Measurements from ENCODE around the gene NCKAP5L. TPM values are rescaled to one million over a fixed set of nuclear protein-coding genes. Genes with fewer than 3 reads are reported as not detected.
"Not testable (repeated sequence)": the region's sequence is repeated elsewhere in the genome, so short reads cannot be mapped to it uniquely, and the experiment has no call there.

The NCKAP5L gene
- total RNA-seq, 1 experiment from 2014 or later = 29.6 TPM

- in situ Hi-C loops (cut with HindIII; ENCODE audit: low pct_unique_long_range_greater_than_20kb, low sequenced_read_pairs) = no loop called here
- DNase-seq (ENCODE audit: low read depth, low spot score) = no peak
Measured at GRCh38 chr12:49868449-49868848, 40.2 kb upstream of the NCKAP5L start.

- in situ Hi-C loops (cut with HindIII; ENCODE audit: low pct_unique_long_range_greater_than_20kb, low sequenced_read_pairs) = no loop called here
- no peak for DNase-seq (ENCODE audit: low read depth, low spot score)
Measured at GRCh38 chr12:49867570-49868341, 39.5 kb upstream of the NCKAP5L start.

GRCh38 chr12:49866859-49867569, 38.8 kb upstream of the NCKAP5L start:
- in situ Hi-C loops (cut with HindIII; ENCODE audit: low pct_unique_long_range_greater_than_20kb, low sequenced_read_pairs) = no loop called here
- peak; percentile 75 for DNase-seq (ENCODE audit: low read depth, low spot score)

- in situ Hi-C loops (cut with HindIII; ENCODE audit: low pct_unique_long_range_greater_than_20kb, low sequenced_read_pairs) = no loop called here
Measured at GRCh38 chr12:49865782-49866135, 37.5 kb upstream of the NCKAP5L start.

GRCh38 chr12:49865109-49865781, 37.0 kb upstream of the NCKAP5L start:
- in situ Hi-C loops (cut with HindIII; ENCODE audit: low pct_unique_long_range_greater_than_20kb, low sequenced_read_pairs) = no loop called here

More at GRCh38 chr12:49865782-49866135, 37.5 kb upstream of the NCKAP5L start:
- no peak for DNase-seq (ENCODE audit: low read depth, low spot score)

GRCh38 chr12:49864798-49865090, 36.5 kb upstream of the NCKAP5L start:
- no peak for DNase-seq (ENCODE audit: low read depth, low spot score)
- in situ Hi-C loops (cut with HindIII; ENCODE audit: low pct_unique_long_range_greater_than_20kb, low sequenced_read_pairs) = no loop called here

More at GRCh38 chr12:49865109-49865781, 37.0 kb upstream of the NCKAP5L start:
- DNase-seq (ENCODE audit: low read depth, low spot score) = no peak

- in situ Hi-C loops (cut with HindIII; ENCODE audit: low pct_unique_long_range_greater_than_20kb, low sequenced_read_pairs) = no loop called here
- DNase-seq (ENCODE audit: low read depth, low spot score) = no peak
Measured at GRCh38 chr12:49863946-49864797, 36.0 kb upstream of the NCKAP5L start.

- in situ Hi-C loops (cut with HindIII; ENCODE audit: low pct_unique_long_range_greater_than_20kb, low sequenced_read_pairs); DNase-seq (ENCODE audit: low read depth, low spot score): not testable (repeated sequence)
Measured at GRCh38 chr12:49860921-49861320, 32.7 kb upstream of the NCKAP5L start.

- in situ Hi-C loops (cut with HindIII; ENCODE audit: low pct_unique_long_range_greater_than_20kb, low sequenced_read_pairs); DNase-seq (ENCODE audit: low read depth, low spot score): not testable (repeated sequence)
Measured at GRCh38 chr12:49855890-49856289, 27.7 kb upstream of the NCKAP5L start.

- in situ Hi-C loops (cut with HindIII; ENCODE audit: low pct_unique_long_range_greater_than_20kb, low sequenced_read_pairs) = no loop called here
- DNase-seq (ENCODE audit: low read depth, low spot score) = no peak
Measured at GRCh38 chr12:49854976-49855375, 26.8 kb upstream of the NCKAP5L start.

GRCh38 chr12:49853671-49854070, 25.5 kb upstream of the NCKAP5L start:
- DNase-seq (ENCODE audit: low read depth, low spot score) = no peak
- in situ Hi-C loops (cut with HindIII; ENCODE audit: low pct_unique_long_range_greater_than_20kb, low sequenced_read_pairs) = no loop called here

- no peak for DNase-seq (ENCODE audit: low read depth, low spot score)
- in situ Hi-C loops (cut with HindIII; ENCODE audit: low pct_unique_long_range_greater_than_20kb, low sequenced_read_pairs) = no loop called here
Measured at GRCh38 chr12:49847161-49847560, 18.9 kb upstream of the NCKAP5L start.

GRCh38 chr12:49846032-49846431, 17.8 kb upstream of the NCKAP5L start:
- in situ Hi-C loops (cut with HindIII; ENCODE audit: low pct_unique_long_range_greater_than_20kb, low sequenced_read_pairs) = no loop called here
- DNase-seq (ENCODE audit: low read depth, low spot score) = no peak

- in situ Hi-C loops (cut with HindIII; ENCODE audit: low pct_unique_long_range_greater_than_20kb, low sequenced_read_pairs) = no loop called here
- DNase-seq (ENCODE audit: low read depth, low spot score) = no peak
Measured at GRCh38 chr12:49843876-49844437, 15.7 kb upstream of the NCKAP5L start.

- in situ Hi-C loops (cut with HindIII; ENCODE audit: low pct_unique_long_range_greater_than_20kb, low sequenced_read_pairs) = no loop called here
- no peak for DNase-seq (ENCODE audit: low read depth, low spot score)
Measured at GRCh38 chr12:49843411-49843810, 15.2 kb upstream of the NCKAP5L start.

GRCh38 chr12:49842519-49843352, 14.5 kb upstream of the NCKAP5L start, which contains the start of gene BCDIN3D:
Gene BCDIN3D (minus strand): TSS chr12:49843106. CDS start chr12:49843087, 19 bp downstream.
- in situ Hi-C loops (cut with HindIII; ENCODE audit: low pct_unique_long_range_greater_than_20kb, low sequenced_read_pairs) = no loop called here
- peak; percentile 92 for DNase-seq (ENCODE audit: low read depth, low spot score)

Data from SK-MEL-5 (cell line).